Effector memory CD4-positive, alpha-beta T cell (primary cell): Measurements from ENCODE around the gene LRRN1.

Experiments
- DNase-seq, 3 donors: peaks; one replicate each; pipeline ENCODE4 v3.0.0-alpha.2; 2020
- H3K27ac ChIP-seq: 2 replicates; pipeline ENCODE4 v1.7.0; 2013; ENCODE audit warnings: mild to moderate bottlenecking, low read length, moderate library complexity; ENCODE audit not compliant: insufficient read depth, poor library complexity, severe bottlenecking
- H3K27me3 ChIP-seq: replicated peaks from 2 replicates; pipeline ENCODE4 v1.7.0; 2013; ENCODE audit warnings: mild to moderate bottlenecking, low read length; ENCODE audit not compliant: insufficient read depth, control insufficient read depth, poor library complexity, severe bottlenecking
- H3K36me3 ChIP-seq: 2 replicates; pipeline ENCODE4 v1.7.0; 2013; ENCODE audit warnings: mild to moderate bottlenecking, low read length, moderate library complexity; ENCODE audit not compliant: control insufficient read depth, insufficient read depth
- H3K4me1 ChIP-seq: 2 replicates; pipeline ENCODE4 v1.7.0; 2013; ENCODE audit warnings: low read length, mild to moderate bottlenecking; ENCODE audit not compliant: control insufficient read depth, insufficient read depth, poor library complexity, severe bottlenecking
- H3K4me3 ChIP-seq: 2 replicates; pipeline ENCODE4 v1.7.0; 2013; ENCODE audit warnings: low read length, low read depth, mild to moderate bottlenecking; ENCODE audit not compliant: insufficient read depth, poor library complexity, severe bottlenecking
- H3K9me3 ChIP-seq: 2 replicates; pipeline ENCODE4 v1.7.0; 2013; ENCODE audit warnings: mild to moderate bottlenecking, low read length, moderate library complexity; ENCODE audit not compliant: control insufficient read depth

The LRRN1 gene

GRCh38 chr3:3804560-3804959, 5.3 kb downstream of the LRRN1 start:
- Histone ChIP-seq H3K4me1 (peaks cover 5% of the 10 kb centered on the region), H3K4me3 (no peak overlapping the region), H3K9me3 (no peaks in the 10 kb centered on the region), H3K27ac (no peak overlapping the region), H3K27me3 (no peaks in the 10 kb centered on the region), H3K36me3 (no peaks in the 10 kb centered on the region)
- DNase-seq = no peak

DNA sequence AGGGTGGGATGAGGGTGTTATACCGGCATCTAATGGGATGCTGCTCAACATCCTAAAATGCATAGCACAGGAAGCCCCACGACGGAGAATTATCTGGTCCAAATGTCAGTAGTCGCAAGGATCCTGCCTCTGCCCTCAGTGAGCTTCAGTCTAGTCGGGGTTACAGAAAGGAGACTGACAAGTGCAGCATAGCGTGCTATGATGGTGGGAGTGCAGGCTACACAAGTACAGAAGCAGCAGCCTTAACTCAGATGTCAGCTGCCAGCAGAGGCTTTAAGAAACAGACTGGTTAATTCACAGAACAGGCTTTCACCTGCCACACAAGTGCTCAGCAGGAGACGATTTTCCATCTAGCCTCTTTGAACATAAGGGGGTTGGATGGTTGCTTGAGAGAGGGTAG, 6.9 kb downstream of the LRRN1 start:
- H3K36me3 ChIP-seq = no peaks in the 10 kb centered on the region
- no peaks in the 10 kb centered on the region for H3K4me1 ChIP-seq
- H3K27me3 ChIP-seq = no peaks in the 10 kb centered on the region
- H3K27ac ChIP-seq = no peak overlapping the region
- H3K9me3 ChIP-seq = no peaks in the 10 kb centered on the region
- no peak for DNase-seq
- H3K4me3 ChIP-seq = no peak overlapping the region

- Histone ChIP-seq H3K36me3 (no peaks in the 10 kb centered on the region), H3K4me3 (no peak overlapping the region), H3K27ac (no peak overlapping the region), H3K4me1 (no peaks in the 10 kb centered on the region), H3K9me3 (no peaks in the 10 kb centered on the region), H3K27me3 (no peaks in the 10 kb centered on the region)
- no peak for DNase-seq
These were observed 7.6 kb downstream of the LRRN1 start for GRCh38 chr3:3806856-3807255.

- Histone ChIP-seq H3K27ac (no peak overlapping the region), H3K4me3 (no peak overlapping the region), H3K4me1 (no peaks in the 10 kb centered on the region), H3K36me3 (no peaks in the 10 kb centered on the region), H3K9me3 (no peaks in the 10 kb centered on the region), H3K27me3 (no peaks in the 10 kb centered on the region)
- no peak for DNase-seq
These were observed 13.8 kb downstream of the LRRN1 start for GRCh38 chr3:3813013-3813412.

- Histone ChIP-seq H3K4me3 (no peak overlapping the region), H3K27ac (no peak overlapping the region), H3K9me3 (no peaks in the 10 kb centered on the region), H3K4me1 (no peaks in the 10 kb centered on the region), H3K27me3 (no peaks in the 10 kb centered on the region), H3K36me3 (no peaks in the 10 kb centered on the region)
- DNase-seq = no peak
These were observed 16.0 kb downstream of the LRRN1 start for GRCh38 chr3:3815206-3815605.

DNA sequence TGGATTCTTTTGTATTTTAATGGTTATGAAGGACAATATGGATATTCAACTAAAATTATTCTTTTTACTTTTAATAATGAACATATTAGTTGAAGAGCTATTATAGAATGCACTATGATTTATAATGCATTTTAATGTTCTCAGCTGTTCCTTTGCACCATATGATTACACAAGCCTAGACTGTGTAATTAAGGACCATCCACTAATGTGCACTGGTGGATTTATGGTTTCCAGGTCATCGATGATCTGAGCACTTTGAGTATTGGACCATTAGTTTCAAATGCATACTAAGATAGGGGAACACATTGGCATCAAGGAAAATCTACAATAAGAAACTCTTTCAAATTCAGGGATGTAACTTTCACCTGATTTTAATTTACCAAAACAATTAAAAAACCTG, 16.8 kb downstream of the LRRN1 start:
- no peaks in the 10 kb centered on the region for H3K9me3 ChIP-seq
- no peaks in the 10 kb centered on the region for H3K27me3 ChIP-seq
- H3K4me1 ChIP-seq = no peaks in the 10 kb centered on the region
- no peak overlapping the region for H3K27ac ChIP-seq
- DNase-seq = no peak
- H3K36me3 ChIP-seq = no peaks in the 10 kb centered on the region
- H3K4me3 ChIP-seq = no peak overlapping the region

DNA sequence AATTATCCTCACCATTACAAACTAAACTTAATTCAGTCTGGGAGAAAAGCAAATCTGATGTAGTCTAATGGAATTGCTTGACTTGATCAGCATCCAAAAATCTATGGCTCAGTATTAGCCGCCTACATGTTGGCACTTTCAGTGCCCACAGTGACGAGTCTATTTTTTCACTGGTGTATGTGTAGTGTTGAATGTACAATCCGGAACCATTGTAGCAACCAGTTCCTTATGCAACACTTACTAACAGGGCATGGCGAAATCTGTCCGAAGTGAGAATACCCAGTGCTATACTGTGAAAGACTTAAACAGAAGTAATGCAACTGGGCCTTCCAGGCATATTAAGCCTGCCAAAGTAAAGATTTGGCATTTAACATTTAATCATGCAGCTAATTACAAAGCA, 18.6 kb downstream of the LRRN1 start:
- Histone ChIP-seq H3K4me1 (no peaks in the 10 kb centered on the region), H3K4me3 (no peak overlapping the region), H3K9me3 (no peaks in the 10 kb centered on the region), H3K27ac (no peak overlapping the region), H3K36me3 (no peaks in the 10 kb centered on the region), H3K27me3 (no peaks in the 10 kb centered on the region)
- DNase-seq = no peak

GRCh38 chr3:3821777-3822176, 22.5 kb downstream of the LRRN1 start:
- H3K4me3 ChIP-seq = no peak overlapping the region
- no peak overlapping the region for H3K27ac ChIP-seq
- H3K27me3 ChIP-seq = no peaks in the 10 kb centered on the region
- no peaks in the 10 kb centered on the region for H3K4me1 ChIP-seq
- no peaks in the 10 kb centered on the region for H3K36me3 ChIP-seq
- H3K9me3 ChIP-seq = no peaks in the 10 kb centered on the region
- DNase-seq = no peak

DNA sequence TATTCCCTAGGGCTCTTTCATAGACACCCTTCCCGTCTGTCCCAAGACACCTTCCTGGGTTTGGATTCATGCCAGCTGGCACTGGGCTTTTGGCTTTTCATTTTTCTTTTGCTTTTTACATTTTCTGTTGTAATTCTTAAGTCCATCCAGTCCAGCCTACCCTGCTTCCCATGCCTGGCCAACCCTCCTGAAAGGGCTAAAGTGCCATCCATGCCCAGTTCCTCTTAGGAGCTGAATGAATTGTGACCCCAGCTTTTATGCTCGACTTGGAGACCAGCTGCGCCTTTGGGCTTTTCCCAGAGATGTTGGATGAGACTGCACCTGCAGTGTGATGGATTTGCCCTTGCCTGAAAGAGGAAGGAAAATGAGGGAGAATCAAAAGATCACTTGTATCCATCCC, 25.8 kb downstream of the LRRN1 start:
- Histone ChIP-seq H3K27me3 (no peaks in the 10 kb centered on the region), H3K27ac (no peak overlapping the region), H3K4me3 (no peak overlapping the region), H3K4me1 (no peaks in the 10 kb centered on the region), H3K9me3 (no peaks in the 10 kb centered on the region), H3K36me3 (no peaks in the 10 kb centered on the region)
- DNase-seq = no peak

GRCh38 chr3:3826521-3826920, 27.3 kb downstream of the LRRN1 start:
- no peaks in the 10 kb centered on the region for H3K27me3 ChIP-seq

GRCh38 chr3:3827111-3827510, 27.9 kb downstream of the LRRN1 start:
- Histone ChIP-seq H3K27me3 (no peaks in the 10 kb centered on the region), H3K4me3 (no peak overlapping the region), H3K9me3 (no peaks in the 10 kb centered on the region), H3K36me3 (no peaks in the 10 kb centered on the region), H3K4me1 (no peaks in the 10 kb centered on the region), H3K27ac (no peak overlapping the region)
- no peak for DNase-seq

More at GRCh38 chr3:3826521-3826920, 27.3 kb downstream of the LRRN1 start:
- no peak overlapping the region for H3K4me3 ChIP-seq
- no peaks in the 10 kb centered on the region for H3K4me1 ChIP-seq
- H3K9me3 ChIP-seq = no peaks in the 10 kb centered on the region
- no peak for DNase-seq
- H3K36me3 ChIP-seq = no peaks in the 10 kb centered on the region
- no peak overlapping the region for H3K27ac ChIP-seq
